Suppressor macrophage treated with lipopolysaccharide for 4 hours (primary cell): ENCODE results near the gene CFAP77.

Experiments used
- DNase-seq: peaks from one replicate; pipeline ENCODE4 v3.0.0-alpha.2; 2020

Gene CFAP77

DNA sequence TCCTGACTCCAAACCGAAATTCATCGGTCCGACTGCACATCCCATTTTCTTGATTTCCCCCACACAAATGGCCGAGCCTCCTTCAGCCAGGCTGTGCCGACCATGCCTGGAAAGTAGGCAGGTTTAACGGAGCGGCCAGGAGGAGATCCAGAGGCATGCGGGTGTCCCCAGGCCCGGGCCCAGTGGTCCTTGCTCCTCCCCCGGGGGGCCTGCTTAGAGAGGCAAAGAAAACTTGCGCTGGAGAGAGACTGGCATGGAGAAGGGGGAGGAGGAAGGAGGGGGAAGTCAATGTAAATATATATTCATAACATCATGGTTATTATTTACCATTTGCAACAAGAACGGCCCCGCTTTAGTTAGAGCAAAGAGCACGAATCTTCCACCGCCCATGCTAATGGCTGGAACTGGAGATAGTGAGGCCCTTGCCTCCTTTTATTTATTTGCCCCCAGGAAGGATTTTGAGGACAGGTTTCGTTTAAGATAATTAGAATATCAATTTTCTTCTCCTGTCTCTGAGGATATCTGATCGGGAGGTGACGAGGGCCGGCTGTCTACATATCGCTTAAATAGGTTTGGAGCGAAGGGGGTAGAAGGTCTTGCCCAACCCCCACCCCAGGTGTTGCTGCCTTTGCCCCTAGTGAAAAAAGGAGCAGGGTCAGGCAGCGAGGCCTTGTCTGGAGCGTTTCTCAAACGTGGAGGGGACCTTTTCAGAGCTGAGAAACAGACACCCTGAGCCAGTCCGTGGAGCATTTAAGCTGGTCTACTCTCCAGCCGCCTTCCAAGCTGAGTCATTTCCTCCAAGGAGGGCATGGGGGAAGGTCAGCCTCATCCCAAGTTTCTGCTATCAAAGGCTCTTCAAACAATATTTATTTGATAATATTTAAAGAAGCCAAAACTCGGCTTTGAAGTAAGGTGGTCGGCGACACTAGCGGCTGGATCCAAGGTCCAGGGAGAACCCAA lies 174.9 kb downstream of the CFAP77 start:
- DNase-seq = no peak

DNA sequence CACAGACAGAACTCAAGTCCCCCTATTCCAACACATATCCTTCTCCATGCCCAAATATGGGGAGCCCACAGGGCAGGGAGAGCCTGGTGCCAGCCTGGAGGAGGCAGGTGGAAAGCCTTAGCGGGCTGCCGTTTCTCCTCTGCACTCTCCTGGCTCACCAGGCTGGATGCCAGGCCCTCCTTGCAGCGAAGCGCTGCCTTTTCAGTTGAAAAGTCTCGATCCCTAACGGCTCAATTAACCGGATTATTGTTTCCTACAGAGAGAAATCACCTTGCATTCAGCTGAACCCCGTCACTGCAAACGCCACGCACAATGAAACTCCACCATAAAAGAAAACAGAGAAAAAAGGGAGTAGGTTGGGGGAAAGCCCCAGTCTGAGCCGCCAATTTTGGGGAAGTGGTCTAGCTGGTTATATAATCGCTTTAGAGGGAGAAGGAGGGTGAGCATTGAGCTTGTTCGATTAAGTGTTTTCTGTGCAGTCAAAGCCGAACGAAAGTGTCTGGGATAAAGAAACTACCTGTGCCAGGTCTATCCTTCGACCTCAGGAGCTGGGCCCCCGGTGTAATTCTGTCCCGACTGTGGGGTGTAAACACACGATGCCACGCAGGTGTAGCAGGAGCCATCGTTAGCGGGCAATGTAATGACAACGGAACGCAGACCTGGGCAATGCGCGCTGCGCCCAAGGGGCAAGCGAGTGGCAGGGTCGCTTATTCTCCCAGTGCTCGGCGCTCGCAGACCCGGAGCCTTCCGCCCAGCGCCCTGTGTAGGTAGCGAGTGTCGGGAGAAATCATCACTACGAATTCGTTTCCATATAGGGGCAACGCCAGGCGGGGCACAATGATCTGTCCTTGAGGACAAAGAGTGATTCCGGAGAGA lies 176.2 kb downstream of the CFAP77 start:
- peak; percentile 23 for DNase-seq

- DNase-seq = no peak
Observed at GRCh38 chr9:132586830-132587591, 177.0 kb downstream of the CFAP77 start.

DNA sequence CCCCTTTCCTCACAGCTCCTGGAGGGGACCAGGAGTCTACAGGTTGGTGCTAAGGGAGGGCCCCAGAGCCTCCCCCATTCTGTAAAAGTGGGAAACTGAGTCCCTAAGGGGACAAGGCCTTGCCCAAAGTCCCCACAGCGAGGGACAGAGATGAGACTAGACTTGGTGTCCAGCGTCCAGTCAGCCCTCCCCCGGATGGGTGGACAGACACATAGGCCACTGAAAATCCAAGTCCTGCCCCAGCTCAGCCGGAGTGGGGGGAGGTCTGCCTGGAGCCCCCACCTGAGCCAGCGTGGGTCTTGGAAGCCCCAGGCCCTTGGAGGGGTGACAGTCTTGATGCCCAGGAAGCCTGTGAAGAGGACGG lies 177.6 kb downstream of the CFAP77 start:
- no peak for DNase-seq

DNA sequence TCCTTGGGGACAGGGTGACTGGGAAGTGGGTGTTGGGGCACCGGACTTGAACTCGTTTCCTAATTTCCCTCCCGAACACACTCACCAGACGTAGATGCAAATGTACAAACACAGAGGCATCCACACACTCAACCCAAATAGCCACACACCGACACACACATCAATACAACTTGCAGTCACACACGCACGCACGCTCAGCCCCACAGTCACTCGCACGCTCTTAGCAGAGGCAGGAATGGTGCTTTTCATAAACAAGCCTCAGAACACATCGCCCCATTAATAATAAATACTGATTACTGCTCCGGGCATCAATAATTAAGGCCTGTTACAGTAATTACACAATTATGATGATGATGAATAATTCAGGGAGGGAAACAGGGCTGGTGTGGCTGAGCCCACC lies 178.1 kb downstream of the CFAP77 start:
- DNase-seq = no peak

- DNase-seq = no peak
Observed at GRCh38 chr9:132588501-132589147, 178.6 kb downstream of the CFAP77 start.

- DNase-seq = no peak
Observed at GRCh38 chr9:132589148-132590036, 179.4 kb downstream of the CFAP77 start.

DNA sequence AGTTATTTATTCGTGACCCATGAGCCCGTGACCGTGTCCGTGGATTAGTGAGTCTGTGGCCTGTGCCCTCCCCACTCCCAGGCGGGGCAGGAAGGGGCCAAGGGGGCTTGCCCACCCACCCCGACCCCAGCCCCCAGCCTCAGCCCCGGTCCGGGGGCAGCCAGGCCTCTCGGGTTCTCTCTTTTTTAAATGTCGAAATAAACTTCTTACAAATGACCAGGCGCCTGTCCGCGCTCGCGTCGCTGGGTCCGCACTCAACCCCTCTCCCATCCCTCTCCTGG lies 180.0 kb downstream of the CFAP77 start:
- DNase-seq = no peak

- no peak for DNase-seq
Observed at GRCh38 chr9:132590318-132591182, 180.5 kb downstream of the CFAP77 start.

GRCh38 chr9:132591244-132591643 lies 181.2 kb downstream of the CFAP77 start:
- no peak for DNase-seq

GRCh38 chr9:132591751-132592314 lies 181.8 kb downstream of the CFAP77 start:
- DNase-seq = no peak

DNA sequence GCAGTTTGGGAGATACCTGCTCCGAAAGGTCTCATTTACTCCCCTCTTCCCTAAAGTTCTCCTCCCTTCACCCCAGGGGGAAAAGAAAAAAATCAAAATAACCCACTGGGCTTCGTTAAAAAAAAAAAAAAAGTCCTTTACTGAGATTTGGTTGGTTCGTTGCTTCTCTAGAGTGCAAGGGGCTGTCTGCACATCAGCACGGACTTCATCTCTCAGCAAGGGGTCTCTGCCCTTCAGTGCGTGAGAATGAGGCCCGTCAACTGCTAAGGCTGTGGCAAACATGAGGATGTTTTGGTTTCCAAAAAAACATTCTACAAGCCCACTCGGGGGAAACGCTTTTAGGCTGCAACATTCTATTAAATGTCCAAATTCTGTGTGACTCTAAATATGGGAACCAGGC lies 182.4 kb downstream of the CFAP77 start:
- no peak for DNase-seq

DNA sequence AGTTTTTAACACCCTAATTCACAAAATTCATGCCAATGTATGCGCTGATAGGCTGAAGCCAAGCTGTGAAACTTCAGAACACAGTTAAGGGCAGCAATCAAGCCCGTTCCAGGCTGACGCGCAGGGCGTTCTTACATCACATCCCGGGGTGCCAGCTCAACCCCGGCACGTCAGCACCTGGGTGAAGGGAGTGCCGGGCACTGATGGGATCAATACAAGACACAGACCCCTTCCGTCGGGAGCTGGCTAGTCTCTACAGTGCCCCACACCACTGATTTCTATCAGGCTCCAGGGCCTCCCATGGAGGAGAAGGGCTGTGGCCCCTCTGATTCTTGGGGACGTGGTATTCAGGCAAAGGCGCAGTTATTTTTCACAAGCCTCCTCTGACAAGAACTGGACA lies 184.4 kb downstream of the CFAP77 start:
- no peak for DNase-seq

DNA sequence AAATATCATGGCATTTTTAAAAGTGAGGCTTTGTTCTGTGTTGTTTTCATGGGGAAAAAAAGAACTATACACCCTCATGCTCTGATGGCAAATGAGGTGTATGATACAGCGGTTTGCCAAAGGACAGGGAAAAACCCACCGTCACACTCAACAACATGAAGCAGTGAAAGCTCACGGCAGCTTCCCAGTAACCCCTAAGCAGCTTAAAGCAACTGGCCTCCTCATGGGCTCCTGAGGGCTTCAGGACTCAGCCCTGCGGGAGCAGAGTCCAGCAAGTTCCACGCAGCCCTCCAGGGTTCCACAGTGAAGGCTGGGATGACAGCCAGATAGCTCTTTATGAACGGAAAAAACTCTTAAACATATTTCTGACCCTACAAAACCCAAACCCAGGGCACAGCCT lies 185.3 kb downstream of the CFAP77 start:
- DNase-seq = no peak

DNA sequence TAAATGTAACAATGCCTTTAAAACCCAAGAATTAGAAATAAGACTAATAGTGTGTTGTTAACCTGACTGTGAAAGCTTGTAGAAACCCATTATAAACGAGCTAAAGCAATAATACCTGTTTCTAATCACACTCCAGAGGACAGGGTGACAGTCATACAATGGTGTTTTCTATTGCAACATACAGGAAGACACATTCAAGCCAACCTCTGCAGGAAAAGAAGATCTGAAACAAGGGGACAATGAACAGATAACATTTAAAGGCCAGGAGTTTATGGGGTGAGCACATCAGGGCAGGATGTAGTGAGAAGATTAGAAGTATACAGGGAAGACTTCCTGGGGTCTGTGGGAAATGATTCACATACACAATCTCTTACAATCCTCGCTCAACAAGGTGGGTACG lies 186.2 kb downstream of the CFAP77 start:
- DNase-seq = no peak

DNA sequence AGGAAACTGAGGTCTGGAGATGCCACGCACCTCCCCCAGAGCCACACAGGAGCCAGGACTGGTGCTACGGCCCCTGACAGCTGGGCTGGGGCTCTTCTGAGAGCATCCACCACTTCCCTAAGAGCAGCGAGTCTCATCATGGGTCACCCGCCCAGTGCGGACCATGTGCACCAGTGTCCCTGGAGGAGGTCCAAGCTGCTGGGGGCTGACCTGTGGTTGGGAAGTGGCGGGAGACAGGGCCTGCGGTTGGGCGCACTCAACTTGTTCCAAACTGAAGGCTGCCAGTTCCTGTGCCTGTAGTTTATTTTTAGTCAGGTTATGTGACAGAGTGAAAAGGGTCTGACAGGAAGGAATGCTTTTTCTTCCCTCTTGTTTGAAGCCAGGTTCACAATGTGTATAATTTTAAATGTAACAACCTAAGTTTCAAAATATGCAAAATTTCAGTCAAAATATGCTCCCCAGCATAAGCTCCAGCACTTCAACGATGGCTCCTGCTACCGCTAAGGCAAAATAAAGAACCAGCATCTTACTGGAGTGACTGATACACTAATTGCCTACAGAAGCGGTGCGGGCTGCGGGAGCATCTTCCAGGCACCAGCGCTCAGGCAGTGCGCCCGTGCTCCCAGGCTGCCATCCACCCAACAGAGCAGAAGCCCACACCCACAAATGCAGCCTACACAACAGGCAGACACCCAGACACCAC lies 187.2 kb downstream of the CFAP77 start:
- DNase-seq = peak; percentile 22

- no peak for DNase-seq
Observed at GRCh38 chr9:132600326-132600984, 190.4 kb downstream of the CFAP77 start.

GRCh38 chr9:132602207-132602606 lies 192.2 kb downstream of the CFAP77 start:
- DNase-seq = no peak

GRCh38 chr9:132605387-132605786 lies 195.4 kb downstream of the CFAP77 start:
- DNase-seq = no peak
